Common myeloid progenitor, CD34-positive (primary cell): ENCODE results near the gene C22orf42.

Experiments
- CTCF ChIA-PET: fragments of 350-600 bp; sonication (Branson Sonifier 250); formaldehyde crosslinking; loops from one replicate; lab custom pipeline; 2021; ENCODE audit warnings: antibody characterized with exemption; lab: Charles Lee
- POLR2A ChIA-PET: fragments of 350-600 bp; sonication (Branson Sonifier 250); formaldehyde crosslinking; loops from one replicate; lab custom pipeline; 2021; ENCODE audit warnings: antibody characterized with exemption; lab: Charles Lee
- DNase-seq, 3 donors: peaks; one replicate each; pipeline versions ENCODE4 v3.0.0 to v3.0.0-alpha.2; 2013
- H3K27ac ChIP-seq, 2 experiments: 1 replicate in 1 of 2; 2 replicates in 1 of 2; pipeline ENCODE4 v1.7.0; 2013; ENCODE audit warnings: inconsistent platforms in 2 of 2, low read length in 2 of 2, mild to moderate bottlenecking in 2 of 2, low read depth in 1 of 2, moderate library complexity in 1 of 2; ENCODE audit not compliant: severe bottlenecking in 2 of 2, insufficient read depth in 1 of 2, poor library complexity in 1 of 2
- H3K27me3 ChIP-seq, 5 experiments: replicated peaks in 2 of 5; 1 replicate in 3 of 5; 2 replicates in 2 of 5; pipeline versions ENCODE4 v1.6.1 to v1.7.0; 2013; ENCODE audit warnings: low read length in 4 of 5, mild to moderate bottlenecking in 2 of 5, moderate library complexity in 2 of 5, inconsistent platforms in 1 of 5; ENCODE audit not compliant: insufficient read depth in 5 of 5, control insufficient read depth in 4 of 5
- H3K36me3 ChIP-seq, 4 experiments: 1 replicate in 2 of 4; 2 replicates in 2 of 4; pipeline versions ENCODE4 v1.6.1 to v1.7.0; 2013; ENCODE audit warnings: low read length in 3 of 4, control low read depth in 1 of 4, mild to moderate bottlenecking in 1 of 4; ENCODE audit not compliant: control insufficient read depth in 4 of 4, insufficient read depth in 4 of 4
- H3K4me1 ChIP-seq, 4 experiments: 1 replicate in 3 of 4; 2 replicates in 1 of 4; pipeline versions ENCODE4 v1.6.1 to v1.7.1; 2013; ENCODE audit warnings: low read length in 3 of 4, mild to moderate bottlenecking in 3 of 4, control low read depth in 1 of 4, inconsistent platforms in 1 of 4, moderate library complexity in 1 of 4; ENCODE audit not compliant: control insufficient read depth in 4 of 4, insufficient read depth in 4 of 4; ENCODE audit errors: control extremely low read depth in 1 of 4
- H3K4me3 ChIP-seq, 7 experiments: 1 replicate in 4 of 7; 2 replicates in 3 of 7; pipeline versions ENCODE4 v1.5.1 to v1.7.0; 2013; ENCODE audit warnings: mild to moderate bottlenecking in 7 of 7, low read length in 6 of 7, moderate library complexity in 6 of 7, inconsistent platforms in 2 of 7, low read depth in 2 of 7, control low read depth in 1 of 7; ENCODE audit not compliant: insufficient read depth in 4 of 7, control insufficient read depth in 1 of 7; ENCODE audit errors: extremely low read depth in 1 of 7
- H3K9me3 ChIP-seq, 5 experiments: 1 replicate in 4 of 5; 2 replicates in 1 of 5; pipeline versions ENCODE4 v1.6.1 to v1.7.1; 2013; ENCODE audit warnings: low read length in 4 of 5, mild to moderate bottlenecking in 2 of 5, inconsistent platforms in 1 of 5, low read depth in 1 of 5, moderate library complexity in 1 of 5; ENCODE audit not compliant: control insufficient read depth in 4 of 5, insufficient read depth in 2 of 5; ENCODE audit errors: control extremely low read depth in 1 of 5
- WGBS: methylation state at CpG from one replicate; pipeline ENCODE4 v1.1.5; 2013; ENCODE audit not compliant: insufficient coverage; 5-methylcytosine and 5-hydroxymethylcytosine counted together

The C22orf42 gene

GRCh38 chr22:32204856-32205722 lies 46.0 kb upstream of the C22orf42 start, which contains the start of gene RFPL2:
Gene RFPL2, minus strand, starts transcription at chr22:32205073. Its CDS starts 2,622 bp downstream, at chr22:32202451.
- H3K27ac ChIP-seq, result no peak within 1 kb of the TSS
- DNase-seq, result peak in 2 of 3 donors; percentile 27 to 43
- H3K36me3 ChIP-seq, result no peaks in the 10 kb centered on the region
- peak within 1 kb of the TSS in 2 of 7 experiments; percentile 4 to 52 for H3K4me3 ChIP-seq
- peaks cover 0 to 40% (median 6%) of the 10 kb centered on the region in 5 experiments for H3K27me3 ChIP-seq
- ChIA-PET POLR2A (no interaction called here), CTCF (no interaction called here)
- WGBS, result 72% methylated on average over 23 of the region's 41 CpGs
- no peaks in the 10 kb centered on the region for H3K9me3 ChIP-seq
- peaks cover 0 to 17% (median 16%) of the 10 kb centered on the region in 4 experiments for H3K4me1 ChIP-seq

GRCh38 chr22:32204040-32204855 lies 45.1 kb upstream of the C22orf42 start:
- Histone ChIP-seq H3K4me3 (peak overlapping the region in 2 of 7 experiments; percentile 4 to 52), H3K4me1 (peaks cover 0 to 17% (median 16%) of the 10 kb centered on the region in 4 experiments), H3K9me3 (no peaks in the 10 kb centered on the region), H3K27ac (no peak overlapping the region), H3K36me3 (no peaks in the 10 kb centered on the region), H3K27me3 (peaks cover 0 to 40% (median 6%) of the 10 kb centered on the region in 5 experiments)
- WGBS, result 69% methylated on average over 26 of the region's 42 CpGs
- ChIA-PET POLR2A (no interaction called here), CTCF (no interaction called here)
- peak in 2 of 3 donors; percentile 23 to 29 for DNase-seq

DNA sequence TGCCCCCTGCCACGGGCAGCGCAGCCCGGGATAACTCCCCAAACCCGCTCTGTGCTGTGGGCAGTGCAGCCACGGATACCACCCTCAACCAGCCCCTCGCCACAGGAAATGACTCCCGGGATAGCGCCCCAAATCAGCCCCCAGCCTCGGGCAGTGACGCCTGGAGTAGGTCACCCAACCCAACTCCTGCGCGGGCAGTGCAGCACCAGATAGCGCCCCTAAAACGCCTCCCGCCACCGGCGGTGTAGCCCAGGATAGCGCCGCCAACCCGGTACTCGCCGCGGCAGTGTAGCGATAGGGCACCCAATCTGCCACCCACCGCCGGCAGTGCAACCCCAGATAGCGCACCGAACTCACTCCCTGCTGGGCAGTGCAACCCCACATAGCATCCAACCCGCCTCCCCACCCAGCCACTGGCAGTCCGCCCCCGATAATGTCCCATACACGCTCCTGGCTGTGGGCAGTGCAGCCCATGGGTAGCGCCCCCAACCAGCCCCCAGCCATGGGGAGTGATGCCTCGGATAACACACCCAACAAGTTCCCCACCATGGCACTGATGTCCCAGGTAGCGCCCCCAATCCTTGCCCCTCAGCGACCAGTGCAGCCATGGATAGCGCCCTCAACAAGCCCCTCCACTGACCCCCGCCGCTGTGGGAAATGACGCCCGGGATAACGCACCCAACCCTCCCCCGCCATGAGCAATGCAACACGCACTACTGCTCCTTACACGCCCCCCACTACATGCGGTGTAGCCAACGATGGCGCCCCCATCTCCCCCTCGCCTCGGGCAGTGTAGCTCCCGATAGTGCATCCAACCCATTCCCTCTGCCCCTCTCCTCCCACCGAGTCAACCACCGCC lies 44.3 kb upstream of the C22orf42 start:
- CTCF ChIA-PET, result interaction anchor here (1.1 kb wide), 1 partner anchor 25 kb away, joined by 4 read pairs; no protein-coding TSS in a partner anchor
- POLR2A ChIA-PET, result no interaction called here
- H3K36me3 ChIP-seq, result no peaks in the 10 kb centered on the region
- peaks cover 0 to 17% (median 16%) of the 10 kb centered on the region in 4 experiments for H3K4me1 ChIP-seq
- 54% methylated on average over 34 of the region's 53 CpGs for WGBS
- H3K9me3 ChIP-seq, result no peaks in the 10 kb centered on the region
- peak overlapping the region in 5 of 7 experiments; percentile 27 to 63 (median 56) for H3K4me3 ChIP-seq
- H3K27ac ChIP-seq, result no peak overlapping the region
- H3K27me3 ChIP-seq, result peaks cover 0 to 40% (median 6%) of the 10 kb centered on the region in 5 experiments
- peak in 2 of 3 donors; percentile 29 to 37 for DNase-seq

DNA sequence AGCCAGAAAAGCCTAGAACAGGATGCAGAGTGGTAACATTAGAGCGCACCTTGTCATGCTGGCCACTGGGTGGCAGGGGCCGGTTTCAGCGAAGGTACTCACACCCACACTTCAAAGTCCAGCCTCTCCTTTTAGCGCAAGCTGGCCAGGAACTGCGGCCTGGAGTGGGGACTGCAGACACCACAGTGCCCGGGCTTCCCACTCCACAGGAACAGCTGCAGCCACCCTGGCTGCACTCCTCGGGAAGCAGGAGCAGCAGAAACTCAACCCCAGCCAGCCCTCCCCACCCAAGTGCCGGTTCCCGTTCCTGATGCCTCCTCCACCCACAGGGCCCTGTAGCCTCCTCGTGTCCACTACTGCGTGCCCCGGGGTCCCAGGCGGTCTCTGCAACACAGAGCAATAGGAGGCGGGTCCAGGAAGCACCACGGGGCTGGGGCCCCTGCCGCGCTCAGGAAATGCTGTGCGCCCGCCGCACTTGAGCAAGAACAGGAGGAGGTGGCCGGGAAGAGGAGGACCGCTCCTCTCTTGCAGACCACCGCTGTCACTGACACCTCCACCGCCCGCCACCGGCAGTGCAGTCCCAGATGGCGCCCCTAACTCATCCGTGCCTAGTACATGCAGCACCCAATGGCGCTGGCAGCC lies 43.6 kb upstream of the C22orf42 start:
- no peaks in the 10 kb centered on the region for H3K36me3 ChIP-seq
- H3K27me3 ChIP-seq, result peaks cover 0 to 40% (median 6%) of the 10 kb centered on the region in 5 experiments
- no peak overlapping the region for H3K27ac ChIP-seq
- H3K4me1 ChIP-seq, result peaks cover 0 to 17% (median 16%) of the 10 kb centered on the region in 4 experiments
- ChIA-PET POLR2A (no interaction called here), CTCF (interaction anchor here (0.6 to 1.1 kb wide), 6 partner anchors 8 to 949 kb away, joined by 3 to 4 read pairs (median 3); no protein-coding TSS in a partner anchor)
- peak in 2 of 3 donors; percentile 52 to 54 for DNase-seq
- 9% methylated on average over 27 of the region's 29 CpGs for WGBS
- H3K4me3 ChIP-seq, result peak overlapping the region in 5 of 7 experiments; percentile 27 to 63 (median 56)
- no peaks in the 10 kb centered on the region for H3K9me3 ChIP-seq

DNA sequence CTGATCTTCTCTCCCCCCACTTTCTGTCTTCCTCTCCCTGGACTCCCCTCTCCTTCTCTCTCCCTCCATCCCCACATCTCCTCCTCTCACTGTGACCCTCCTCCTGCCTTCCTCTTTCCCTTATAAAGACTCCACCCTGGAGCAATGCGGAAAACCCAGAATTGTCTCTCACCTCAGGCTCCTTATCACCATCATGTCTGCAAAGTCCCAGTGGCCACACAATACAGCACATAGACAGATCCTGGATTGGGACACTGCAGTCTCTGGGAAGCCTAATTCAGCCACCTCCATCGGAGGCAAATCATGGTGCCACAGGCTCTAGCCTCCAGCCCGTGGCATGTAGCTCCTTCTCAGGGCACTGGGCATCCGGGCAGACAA lies 43.0 kb upstream of the C22orf42 start:
- 42% methylated on average over 4 of the region's 4 CpGs for WGBS
- peaks cover 0 to 40% (median 6%) of the 10 kb centered on the region in 5 experiments for H3K27me3 ChIP-seq
- H3K4me3 ChIP-seq, result peak overlapping the region in 2 of 7 experiments; percentile 56 to 58
- H3K27ac ChIP-seq, result no peak overlapping the region
- H3K4me1 ChIP-seq, result peaks cover 0 to 17% (median 15%) of the 10 kb centered on the region in 4 experiments
- no peaks in the 10 kb centered on the region for H3K36me3 ChIP-seq
- no peak for DNase-seq
- ChIA-PET CTCF (interaction anchor here (0.6 to 1.5 kb wide), 7 partner anchors 9 to 950 kb away, joined by 3 to 5 read pairs (median 3); no protein-coding TSS in a partner anchor), POLR2A (no interaction called here)
- H3K9me3 ChIP-seq, result no peaks in the 10 kb centered on the region

- H3K27me3 ChIP-seq, result peaks cover 0 to 40% (median 6%) of the 10 kb centered on the region in 5 experiments
- H3K36me3 ChIP-seq, result no peaks in the 10 kb centered on the region
- H3K4me1 ChIP-seq, result peaks cover 0 to 17% (median 12%) of the 10 kb centered on the region in 4 experiments
- peak in 2 of 3 donors; percentile 22 to 39 for DNase-seq
- 14% methylated on average over 4 of the region's 10 CpGs for WGBS
- no peaks in the 10 kb centered on the region for H3K9me3 ChIP-seq
- H3K27ac ChIP-seq, result no peak overlapping the region
- CTCF ChIA-PET, result interaction anchor here (1.5 kb wide), 1 partner anchor 66 kb away, joined by 5 read pairs; no protein-coding TSS in a partner anchor
- POLR2A ChIA-PET, result no interaction called here
- H3K4me3 ChIP-seq, result no peak overlapping the region
Measured at GRCh38 chr22:32200752-32201151, 41.6 kb upstream of the C22orf42 start.
